ENCODE measurements around the gene SLC25A29.
A peak's percentile ranks its signal among the peaks of the same experiment; 100 is the strongest.
"Not testable (repeated sequence)": the region's sequence is repeated elsewhere in the genome, so short reads cannot be mapped to it uniquely, and the experiment has no call there.

SLC25A29 gene

GRCh38 chr14:100306101-100306997, at the start of gene SLC25A29:
SLC25A29 (minus strand) TSS chr14:100306444; CDS start chr14:100306232, 212 bp downstream.
- peak; percentile 90 for DNase-seq

GRCh38 chr14:100350986-100351385, 44.7 kb upstream of the SLC25A29 start:
- no peak for DNase-seq

GRCh38 chr14:100350276-100350926, 44.2 kb upstream of the SLC25A29 start:
- no peak for DNase-seq

- no peak for DNase-seq
Measured at GRCh38 chr14:100348784-100349685, 42.8 kb upstream of the SLC25A29 start.

GRCh38 chr14:100348253-100348729, 42.0 kb upstream of the SLC25A29 start:
- DNase-seq: no peak

- DNase-seq: no peak
Measured at GRCh38 chr14:100346306-100347091, 40.3 kb upstream of the SLC25A29 start.

GRCh38 chr14:100345711-100346110, 39.5 kb upstream of the SLC25A29 start:
- no peak for DNase-seq

GRCh38 chr14:100344657-100345056, 38.4 kb upstream of the SLC25A29 start:
- DNase-seq: not testable (repeated sequence)

GRCh38 chr14:100342826-100343225, 36.6 kb upstream of the SLC25A29 start:
- peak; percentile 42 for DNase-seq

GRCh38 chr14:100342195-100342594, 36.0 kb upstream of the SLC25A29 start:
- DNase-seq: peak; percentile 43

- DNase-seq: peak; percentile 51
Measured at GRCh38 chr14:100341301-100342031, 35.2 kb upstream of the SLC25A29 start.

- DNase-seq: no peak
Measured at GRCh38 chr14:100340423-100340813, 34.2 kb upstream of the SLC25A29 start.

GRCh38 chr14:100339766-100340422, 33.6 kb upstream of the SLC25A29 start:
- DNase-seq: peak; percentile 46

GRCh38 chr14:100336618-100337530, 30.6 kb upstream of the SLC25A29 start:
- DNase-seq: no peak

GRCh38 chr14:100334904-100335303, 28.7 kb upstream of the SLC25A29 start:
- no peak for DNase-seq

GRCh38 chr14:100333827-100334226, 27.6 kb upstream of the SLC25A29 start:
- DNase-seq: no peak

- no peak for DNase-seq
Measured at GRCh38 chr14:100333311-100333710, 27.1 kb upstream of the SLC25A29 start.

GRCh38 chr14:100332797-100333196, 26.6 kb upstream of the SLC25A29 start:
- no peak for DNase-seq

GRCh38 chr14:100332071-100332639, 25.9 kb upstream of the SLC25A29 start:
- no peak for DNase-seq

Data from activated CD8-positive, alpha-beta memory T cell treated with anti-CD3 and anti-CD28 coated beads, Interleukin-2, amount 50 U/mL, for 48 hours (primary cell).